GM23338 (cell line): ENCODE results near the gene MYO1E. TPM values are rescaled to one million over a fixed set of nuclear protein-coding genes. Genes with fewer than 3 reads are reported as not detected.

Source experiments
- ATAC-seq: fragments of 200-7000 bp; cut with Tn5 transposase; 3 replicates; pipeline ENCODE4 v1.9.1; 2020
- DNase-seq: peaks from one replicate; pipeline ENCODE4 v3.0.0-alpha.2; 2015; ENCODE audit warnings: low spot score
- H2AFZ ChIP-seq: fragments of 200-600 bp; sonication (generic); 2 replicates; pipeline ENCODE4 v1.8.0; 2016; ENCODE audit warnings: antibody characterized with exemption, mild to moderate bottlenecking, moderate library complexity
- H3F3A ChIP-seq: fragments of 200-600 bp; sonication (generic); replicated peaks from 2 replicates; pipeline ENCODE4 v1.8.0; 2017; ENCODE audit warnings: antibody characterized with exemption, mixed run types, low read depth
- H3K27ac ChIP-seq: fragments of 200-600 bp; sonication (generic); 2 replicates; pipeline ENCODE4 v1.6.1; 2016; ENCODE audit warnings: low read depth
- H3K27me3 ChIP-seq: fragments of 200-600 bp; sonication (generic); 2 replicates; pipeline ENCODE4 v1.8.0; 2016; ENCODE audit warnings: mild to moderate bottlenecking, mixed run types, moderate library complexity; ENCODE audit not compliant: insufficient read depth
- H3K36me3 ChIP-seq: fragments of 200-600 bp; sonication (generic); 2 replicates; pipeline ENCODE4 v1.8.0; 2016; ENCODE audit warnings: mild to moderate bottlenecking; ENCODE audit not compliant: insufficient read depth
- H3K4me1 ChIP-seq: fragments of 200-600 bp; sonication (generic); 2 replicates; pipeline ENCODE4 v1.8.0; 2016; ENCODE audit warnings: mild to moderate bottlenecking, moderate library complexity; ENCODE audit not compliant: insufficient read depth
- H3K4me2 ChIP-seq: fragments of 200-600 bp; sonication (generic); 2 replicates; pipeline ENCODE4 v1.7.1; 2017; ENCODE audit warnings: mixed run types
- H3K4me3 ChIP-seq: fragments of 200-600 bp; sonication (generic); 2 replicates; pipeline ENCODE4 v1.6.1; 2016; ENCODE audit warnings: mixed run types
- H3K79me2 ChIP-seq: fragments of 200-600 bp; sonication (generic); replicated peaks from 2 replicates; pipeline ENCODE4 v1.8.0; 2017; ENCODE audit warnings: mild to moderate bottlenecking; ENCODE audit not compliant: insufficient read depth
- H3K9me2 ChIP-seq: fragments of 200-600 bp; sonication (generic); 2 replicates; pipeline ENCODE4 v1.8.0; 2017; ENCODE audit not compliant: insufficient read depth
- H4K20me1 ChIP-seq: fragments of 200-600 bp; sonication (generic); replicated peaks from 2 replicates; pipeline ENCODE4 v1.8.0; 2017; ENCODE audit warnings: mild to moderate bottlenecking; ENCODE audit not compliant: insufficient read depth
- H3K27ac Mint-ChIP-seq: 2 replicates; pipeline ENCODE4 v1.8.0; 2020; ENCODE audit warnings: inconsistent platforms, mild to moderate bottlenecking, moderate library complexity, mixed read lengths
- H3K27me3 Mint-ChIP-seq: 3 replicates; pipeline ENCODE4 v1.8.0; 2022; ENCODE audit warnings: low read depth, mild to moderate bottlenecking, moderate library complexity, mixed read lengths, inconsistent platforms; ENCODE audit not compliant: insufficient read depth, poor library complexity
- H3K36me3 Mint-ChIP-seq: 3 replicates; pipeline ENCODE4 v1.8.0; 2021; ENCODE audit warnings: low read depth, mild to moderate bottlenecking, inconsistent platforms, moderate library complexity, mixed read lengths
- H3K4me1 Mint-ChIP-seq: 3 replicates; pipeline ENCODE4 v1.8.0; 2020; ENCODE audit warnings: mild to moderate bottlenecking, inconsistent platforms, mixed read lengths
- H3K4me3 Mint-ChIP-seq: 3 replicates; pipeline ENCODE4 v1.8.0; 2021; ENCODE audit warnings: moderate library complexity, mild to moderate bottlenecking, inconsistent platforms, mixed read lengths
- H3K9me3 Mint-ChIP-seq: 3 replicates; pipeline ENCODE4 v1.8.0; 2020; ENCODE audit warnings: moderate library complexity, mild to moderate bottlenecking, inconsistent platforms, mixed read lengths
- CREB1 ChIP-seq: fragments of 250-450 bp; sonication (Bioruptor Pico); IDR thresholded peaks from 2 replicates; pipeline ENCODE4 v1.5.0; 2020; ENCODE audit warnings: low read depth, mild to moderate bottlenecking, moderate library complexity
- EZH2 ChIP-seq: fragments of 200-600 bp; sonication (generic); IDR thresholded peaks from one replicate; pipeline ENCODE4 v1.8.0; 2017; ENCODE audit warnings: antibody characterized with exemption, mild to moderate bottlenecking, low read depth; ENCODE audit not compliant: unreplicated experiment
- JUNB ChIP-seq: IDR thresholded peaks from one replicate; pipeline ENCODE4 v1.6.1; 2016; ENCODE audit warnings: antibody characterized with exemption; ENCODE audit not compliant: unreplicated experiment
- POLR2AphosphoS5 ChIP-seq: IDR thresholded peaks from 2 replicates; pipeline ENCODE4 v1.6.1; 2016; ENCODE audit warnings: antibody characterized with exemption, low read depth
- STAT1 ChIP-seq: IDR thresholded peaks from one replicate; pipeline ENCODE4 v1.6.1; 2016; ENCODE audit warnings: antibody characterized with exemption; ENCODE audit not compliant: unreplicated experiment
- ZNF114 ChIP-seq: fragments of 250-450 bp; sonication (Bioruptor Pico); IDR thresholded peaks from 2 replicates; pipeline ENCODE4 v1.5.0; 2020; ENCODE audit warnings: mild to moderate bottlenecking, moderate library complexity
- ZNF331 ChIP-seq: fragments of 250-450 bp; sonication (Bioruptor Pico); IDR thresholded peaks from 2 replicates; pipeline ENCODE4 v1.5.0; 2020; ENCODE audit warnings: low read depth, mild to moderate bottlenecking, moderate library complexity
- polyA plus RNA-seq: library from polyadenylated mRNA; unstranded; fragments of >200 nt; fragmentation: Nextera tagmentation; extraction: Ambion mirVana; gene quantifications from 2 replicates; pipeline ENCODE4 v1.2.1, GENCODE V29; 2016
- total RNA-seq: library from RNA; depleted of rRNA; stranded (reverse); fragments of >200 nt; shearing (Covaris generic); gene quantifications from 2 replicates; pipeline ENCODE4 v1.2.3, GENCODE V29; 2014
- TF ChIP-seq, protein P1 (sequence below): IDR thresholded peaks from 2 replicates; pipeline ENCODE4 v1.6.1; 2016; ENCODE audit warnings: antibody characterized with exemption
- TF ChIP-seq, protein P2 (sequence below), 2 experiments: fragments of 200-600 bp in 1 of 2; sonication (generic) in 1 of 2; conservative IDR thresholded peaks; 2 replicates each; pipeline versions ENCODE4 v1.5.1 to v1.6.1; 2016 to 2017; ENCODE audit warnings: antibody characterized with exemption in 2 of 2, low read depth in 2 of 2, mild to moderate bottlenecking in 2 of 2, moderate library complexity in 1 of 2
- TF ChIP-seq, protein P3 (sequence below): IDR thresholded peaks from one replicate; pipeline ENCODE4 v1.6.1; 2018; ENCODE audit warnings: antibody characterized with exemption; ENCODE audit not compliant: unreplicated experiment
- TF ChIP-seq, protein P4 (sequence below): fragments of 250-450 bp; sonication (Bioruptor Pico); IDR thresholded peaks from 2 replicates; pipeline ENCODE4 v1.5.0; 2020; ENCODE audit warnings: mild to moderate bottlenecking, moderate library complexity

Gene MYO1E
- total and polyA plus RNA-seq, 2 experiments from 2014 or later: 68.3 to 131 TPM

DNA sequence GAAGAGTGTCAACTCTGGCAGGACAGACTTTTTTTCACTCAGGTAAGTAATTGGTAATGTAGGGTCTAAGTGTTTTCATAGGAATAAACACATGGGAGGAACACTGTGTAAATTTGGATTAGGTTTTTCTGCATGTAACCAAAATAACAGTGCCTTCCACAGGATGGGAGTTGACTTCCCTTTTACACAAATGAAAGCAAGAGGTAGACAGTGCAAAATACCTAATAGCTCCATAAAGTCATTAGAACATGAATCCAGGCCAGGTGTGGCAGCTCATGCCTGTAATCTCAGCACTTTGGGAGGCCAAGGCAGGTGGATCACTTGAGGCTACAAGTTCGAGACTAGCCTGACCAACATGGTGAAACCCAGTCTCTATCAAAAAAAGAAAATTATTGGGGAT, 25.5 kb upstream of the MYO1E start:
- no peak overlapping the region for H3K4me3 ChIP-seq
- no peaks in the 10 kb centered on the region for H3K9me3 Mint-ChIP-seq
- TF ChIP-seq ZNF331 (CRISPR knock-in tag) (no peak), JUNB (no peak), STAT1 (no peak), CREB1 (CRISPR knock-in tag) (no peak), EZH2 (no peak), ZNF114 (no peak), POLR2AphosphoS5 (no peak)
- TF ChIP-seq, protein P1, sequence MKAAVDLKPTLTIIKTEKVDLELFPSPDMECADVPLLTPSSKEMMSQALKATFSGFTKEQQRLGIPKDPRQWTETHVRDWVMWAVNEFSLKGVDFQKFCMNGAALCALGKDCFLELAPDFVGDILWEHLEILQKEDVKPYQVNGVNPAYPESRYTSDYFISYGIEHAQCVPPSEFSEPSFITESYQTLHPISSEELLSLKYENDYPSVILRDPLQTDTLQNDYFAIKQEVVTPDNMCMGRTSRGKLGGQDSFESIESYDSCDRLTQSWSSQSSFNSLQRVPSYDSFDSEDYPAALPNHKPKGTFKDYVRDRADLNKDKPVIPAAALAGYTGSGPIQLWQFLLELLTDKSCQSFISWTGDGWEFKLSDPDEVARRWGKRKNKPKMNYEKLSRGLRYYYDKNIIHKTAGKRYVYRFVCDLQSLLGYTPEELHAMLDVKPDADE: no peak
- TF ChIP-seq, protein P2, sequence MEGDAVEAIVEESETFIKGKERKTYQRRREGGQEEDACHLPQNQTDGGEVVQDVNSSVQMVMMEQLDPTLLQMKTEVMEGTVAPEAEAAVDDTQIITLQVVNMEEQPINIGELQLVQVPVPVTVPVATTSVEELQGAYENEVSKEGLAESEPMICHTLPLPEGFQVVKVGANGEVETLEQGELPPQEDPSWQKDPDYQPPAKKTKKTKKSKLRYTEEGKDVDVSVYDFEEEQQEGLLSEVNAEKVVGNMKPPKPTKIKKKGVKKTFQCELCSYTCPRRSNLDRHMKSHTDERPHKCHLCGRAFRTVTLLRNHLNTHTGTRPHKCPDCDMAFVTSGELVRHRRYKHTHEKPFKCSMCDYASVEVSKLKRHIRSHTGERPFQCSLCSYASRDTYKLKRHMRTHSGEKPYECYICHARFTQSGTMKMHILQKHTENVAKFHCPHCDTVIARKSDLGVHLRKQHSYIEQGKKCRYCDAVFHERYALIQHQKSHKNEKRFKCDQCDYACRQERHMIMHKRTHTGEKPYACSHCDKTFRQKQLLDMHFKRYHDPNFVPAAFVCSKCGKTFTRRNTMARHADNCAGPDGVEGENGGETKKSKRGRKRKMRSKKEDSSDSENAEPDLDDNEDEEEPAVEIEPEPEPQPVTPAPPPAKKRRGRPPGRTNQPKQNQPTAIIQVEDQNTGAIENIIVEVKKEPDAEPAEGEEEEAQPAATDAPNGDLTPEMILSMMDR (conservative IDR thresholded peaks at IDR 0.05; ENCODE audit: low read depth in 2 of 2): no peak
- TF ChIP-seq, protein P3, sequence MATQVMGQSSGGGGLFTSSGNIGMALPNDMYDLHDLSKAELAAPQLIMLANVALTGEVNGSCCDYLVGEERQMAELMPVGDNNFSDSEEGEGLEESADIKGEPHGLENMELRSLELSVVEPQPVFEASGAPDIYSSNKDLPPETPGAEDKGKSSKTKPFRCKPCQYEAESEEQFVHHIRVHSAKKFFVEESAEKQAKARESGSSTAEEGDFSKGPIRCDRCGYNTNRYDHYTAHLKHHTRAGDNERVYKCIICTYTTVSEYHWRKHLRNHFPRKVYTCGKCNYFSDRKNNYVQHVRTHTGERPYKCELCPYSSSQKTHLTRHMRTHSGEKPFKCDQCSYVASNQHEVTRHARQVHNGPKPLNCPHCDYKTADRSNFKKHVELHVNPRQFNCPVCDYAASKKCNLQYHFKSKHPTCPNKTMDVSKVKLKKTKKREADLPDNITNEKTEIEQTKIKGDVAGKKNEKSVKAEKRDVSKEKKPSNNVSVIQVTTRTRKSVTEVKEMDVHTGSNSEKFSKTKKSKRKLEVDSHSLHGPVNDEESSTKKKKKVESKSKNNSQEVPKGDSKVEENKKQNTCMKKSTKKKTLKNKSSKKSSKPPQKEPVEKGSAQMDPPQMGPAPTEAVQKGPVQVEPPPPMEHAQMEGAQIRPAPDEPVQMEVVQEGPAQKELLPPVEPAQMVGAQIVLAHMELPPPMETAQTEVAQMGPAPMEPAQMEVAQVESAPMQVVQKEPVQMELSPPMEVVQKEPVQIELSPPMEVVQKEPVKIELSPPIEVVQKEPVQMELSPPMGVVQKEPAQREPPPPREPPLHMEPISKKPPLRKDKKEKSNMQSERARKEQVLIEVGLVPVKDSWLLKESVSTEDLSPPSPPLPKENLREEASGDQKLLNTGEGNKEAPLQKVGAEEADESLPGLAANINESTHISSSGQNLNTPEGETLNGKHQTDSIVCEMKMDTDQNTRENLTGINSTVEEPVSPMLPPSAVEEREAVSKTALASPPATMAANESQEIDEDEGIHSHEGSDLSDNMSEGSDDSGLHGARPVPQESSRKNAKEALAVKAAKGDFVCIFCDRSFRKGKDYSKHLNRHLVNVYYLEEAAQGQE: no peak
- TF ChIP-seq, protein P4, sequence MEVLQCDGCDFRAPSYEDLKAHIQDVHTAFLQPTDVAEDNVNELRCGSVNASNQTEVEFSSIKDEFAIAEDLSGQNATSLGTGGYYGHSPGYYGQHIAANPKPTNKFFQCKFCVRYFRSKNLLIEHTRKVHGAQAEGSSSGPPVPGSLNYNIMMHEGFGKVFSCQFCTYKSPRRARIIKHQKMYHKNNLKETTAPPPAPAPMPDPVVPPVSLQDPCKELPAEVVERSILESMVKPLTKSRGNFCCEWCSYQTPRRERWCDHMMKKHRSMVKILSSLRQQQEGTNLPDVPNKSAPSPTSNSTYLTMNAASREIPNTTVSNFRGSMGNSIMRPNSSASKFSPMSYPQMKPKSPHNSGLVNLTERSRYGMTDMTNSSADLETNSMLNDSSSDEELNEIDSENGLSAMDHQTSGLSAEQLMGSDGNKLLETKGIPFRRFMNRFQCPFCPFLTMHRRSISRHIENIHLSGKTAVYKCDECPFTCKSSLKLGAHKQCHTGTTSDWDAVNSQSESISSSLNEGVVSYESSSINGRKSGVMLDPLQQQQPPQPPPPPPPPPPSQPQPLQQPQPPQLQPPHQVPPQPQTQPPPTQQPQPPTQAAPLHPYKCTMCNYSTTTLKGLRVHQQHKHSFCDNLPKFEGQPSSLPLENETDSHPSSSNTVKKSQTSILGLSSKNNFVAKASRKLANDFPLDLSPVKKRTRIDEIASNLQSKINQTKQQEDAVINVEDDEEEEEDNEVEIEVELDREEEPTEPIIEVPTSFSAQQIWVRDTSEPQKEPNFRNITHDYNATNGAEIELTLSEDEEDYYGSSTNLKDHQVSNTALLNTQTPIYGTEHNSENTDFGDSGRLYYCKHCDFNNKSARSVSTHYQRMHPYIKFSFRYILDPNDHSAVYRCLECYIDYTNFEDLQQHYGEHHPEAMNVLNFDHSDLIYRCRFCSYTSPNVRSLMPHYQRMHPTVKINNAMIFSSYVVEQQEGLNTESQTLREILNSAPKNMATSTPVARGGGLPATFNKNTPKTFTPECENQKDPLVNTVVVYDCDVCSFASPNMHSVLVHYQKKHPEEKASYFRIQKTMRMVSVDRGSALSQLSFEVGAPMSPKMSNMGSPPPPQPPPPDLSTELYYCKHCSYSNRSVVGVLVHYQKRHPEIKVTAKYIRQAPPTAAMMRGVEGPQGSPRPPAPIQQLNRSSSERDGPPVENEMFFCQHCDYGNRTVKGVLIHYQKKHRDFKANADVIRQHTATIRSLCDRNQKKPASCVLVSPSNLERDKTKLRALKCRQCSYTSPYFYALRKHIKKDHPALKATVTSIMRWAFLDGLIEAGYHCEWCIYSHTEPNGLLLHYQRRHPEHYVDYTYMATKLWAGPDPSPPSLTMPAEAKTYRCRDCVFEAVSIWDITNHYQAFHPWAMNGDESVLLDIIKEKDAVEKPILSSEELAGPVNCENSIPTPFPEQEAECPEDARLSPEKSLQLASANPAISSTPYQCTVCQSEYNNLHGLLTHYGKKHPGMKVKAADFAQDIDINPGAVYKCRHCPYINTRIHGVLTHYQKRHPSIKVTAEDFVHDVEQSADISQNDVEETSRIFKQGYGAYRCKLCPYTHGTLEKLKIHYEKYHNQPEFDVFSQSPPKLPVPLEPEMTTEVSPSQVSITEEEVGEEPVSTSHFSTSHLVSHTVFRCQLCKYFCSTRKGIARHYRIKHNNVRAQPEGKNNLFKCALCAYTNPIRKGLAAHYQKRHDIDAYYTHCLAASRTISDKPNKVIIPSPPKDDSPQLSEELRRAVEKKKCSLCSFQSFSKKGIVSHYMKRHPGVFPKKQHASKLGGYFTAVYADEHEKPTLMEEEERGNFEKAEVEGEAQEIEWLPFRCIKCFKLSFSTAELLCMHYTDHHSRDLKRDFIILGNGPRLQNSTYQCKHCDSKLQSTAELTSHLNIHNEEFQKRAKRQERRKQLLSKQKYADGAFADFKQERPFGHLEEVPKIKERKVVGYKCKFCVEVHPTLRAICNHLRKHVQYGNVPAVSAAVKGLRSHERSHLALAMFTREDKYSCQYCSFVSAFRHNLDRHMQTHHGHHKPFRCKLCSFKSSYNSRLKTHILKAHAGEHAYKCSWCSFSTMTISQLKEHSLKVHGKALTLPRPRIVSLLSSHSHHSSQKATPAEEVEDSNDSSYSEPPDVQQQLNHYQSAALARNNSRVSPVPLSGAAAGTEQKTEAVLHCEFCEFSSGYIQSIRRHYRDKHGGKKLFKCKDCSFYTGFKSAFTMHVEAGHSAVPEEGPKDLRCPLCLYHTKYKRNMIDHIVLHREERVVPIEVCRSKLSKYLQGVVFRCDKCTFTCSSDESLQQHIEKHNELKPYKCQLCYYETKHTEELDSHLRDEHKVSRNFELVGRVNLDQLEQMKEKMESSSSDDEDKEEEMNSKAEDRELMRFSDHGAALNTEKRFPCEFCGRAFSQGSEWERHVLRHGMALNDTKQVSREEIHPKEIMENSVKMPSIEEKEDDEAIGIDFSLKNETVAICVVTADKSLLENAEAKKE (CRISPR knock-in tag): no peak

More for the DNA sequence above, 25.5 kb upstream of the MYO1E start:
- no peaks in the 10 kb centered on the region for H3K36me3 ChIP-seq
- H3K79me2 ChIP-seq: no peaks in the 10 kb centered on the region
- Mint-ChIP-seq H3K4me1 (peaks cover 28% of the 10 kb centered on the region), H3K27ac (no peak overlapping the region), H3K36me3 (no peaks in the 10 kb centered on the region), H3K4me3 (no peak overlapping the region), H3K27me3 (peaks cover 11% of the 10 kb centered on the region)
- peaks cover 40% of the 10 kb centered on the region for H3K4me1 ChIP-seq
- H3K27ac ChIP-seq: no peak overlapping the region
- no peaks in the 10 kb centered on the region for H4K20me1 ChIP-seq
- H3K27me3 ChIP-seq: peaks cover 22% of the 10 kb centered on the region; the same call in 1 of the 2 replicates
- H3K9me2 ChIP-seq: no peaks in the 10 kb centered on the region
- no peak overlapping the region for H3K4me2 ChIP-seq
- H2AFZ ChIP-seq: no peak overlapping the region
- ATAC-seq (no peak), DNase-seq (no peak)
- 0 out of 2 replicates have a peak, but pooled peaks cover under 1% of the 10 kb centered on the region for H3F3A ChIP-seq
